Ascending aorta (tissue), 2 donors: ENCODE data around the gene PLIN1. TPM values are rescaled to one million over a fixed set of nuclear protein-coding genes. Genes with fewer than 3 reads are reported as not detected.
A peak's percentile ranks its signal among the peaks of the same experiment; 100 is the strongest.

Experiments used
- DNase-seq, 2 donors: peaks; one replicate each; pipeline ENCODE4 v3.0.0-alpha.2; 2019; ENCODE audit warnings: low spot score in 2 of 2
- H3K27ac ChIP-seq, 2 donors: fragments of 200-600 bp; sonication (generic); one replicate each; pipeline ENCODE4 v1.5.1; 2016 to 2017; ENCODE audit warnings: mild to moderate bottlenecking in 1 of 2
- H3K27me3 ChIP-seq: fragments of 200-600 bp; sonication (generic); one replicate; pipeline ENCODE4 v1.5.1; 2017
- H3K36me3 ChIP-seq, 2 donors: fragments of 200-600 bp; sonication (generic); one replicate each; pipeline ENCODE4 v1.5.1; 2016
- H3K4me1 ChIP-seq, 2 donors: fragments of 200-600 bp; sonication (generic); one replicate each; pipeline ENCODE4 v1.5.1; 2016 to 2017; ENCODE audit warnings: mild to moderate bottlenecking in 1 of 2
- H3K4me3 ChIP-seq, 2 donors: fragments of 200-600 bp; sonication (generic); one replicate each; pipeline ENCODE4 v1.5.1; 2016 to 2017; ENCODE audit warnings: mild to moderate bottlenecking in 1 of 2
- H3K9me3 ChIP-seq, 2 donors: fragments of 200-600 bp; sonication (generic); one replicate each; pipeline ENCODE4 v1.5.1; 2016
- CTCF ChIP-seq, 3 experiments: fragments of 200-600 bp in 2 of 3; fragments of 450-650 bp in 1 of 3; sonication (generic) in 2 of 3; IDR thresholded peaks; one replicate each; pipeline ENCODE4 v1.5.1; 2016 to 2019; ENCODE audit warnings: antibody characterized with exemption in 3 of 3, mild to moderate bottlenecking in 1 of 3, moderate library complexity in 1 of 3
- intact Hi-C: fragments of 100-400 bp; cut with DNase I; formaldehyde crosslinking; loops from one replicate; pipeline ENCODE4 v1.15.1; 2023
- total RNA-seq: library from RNA; depleted of rRNA; stranded (reverse); fragments of >200 nt; gene quantifications from one replicate; pipeline ENCODE4 v1.1.0, GENCODE V29; 2016

The PLIN1 gene
- total RNA-seq, 1 donor from 2014 or later = 39.3 TPM

- peak in 1 of 2 donors; percentile 3 for DNase-seq
- intact Hi-C loops = loop anchor here (10.0 kb wide), 2 partner anchors 437 to 567 kb away; partner anchors contain the start of genes CIB1, GDPGP1 and IDH2
- H3K4me3 ChIP-seq = no peak overlapping the region
- H3K36me3 ChIP-seq = no peaks in the 10 kb centered on the region
- H3K9me3 ChIP-seq = no peaks in the 10 kb centered on the region
- peaks cover 17 to 26% of the 10 kb centered on the region in 2 donors for H3K4me1 ChIP-seq
- no peak overlapping the region for H3K27ac ChIP-seq
- H3K27me3 ChIP-seq = no peaks in the 10 kb centered on the region
- no peak for TF ChIP-seq CTCF (IDR thresholded peaks at IDR 0.05)
Observed at GRCh38 chr15:89668171-89668570, 11.0 kb downstream of the PLIN1 start.

DNA sequence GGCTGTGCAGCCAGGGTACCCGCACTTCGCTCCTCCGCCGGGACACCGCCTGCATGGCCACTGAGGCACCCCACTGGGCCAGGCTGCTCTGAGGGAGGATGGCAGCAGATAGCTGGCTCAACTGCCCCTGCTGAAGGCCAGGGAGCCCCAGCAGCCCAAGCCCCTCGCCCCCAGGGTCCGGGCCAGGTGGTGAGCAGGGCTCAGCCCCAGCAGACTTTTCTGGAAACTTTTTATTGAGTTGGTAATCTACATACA, 11.5 kb downstream of the PLIN1 start:
- H3K9me3 ChIP-seq = no peaks in the 10 kb centered on the region
- intact Hi-C loops = loop anchor here (10.0 kb wide), 2 partner anchors 437 to 567 kb away; partner anchors contain the start of genes CIB1, GDPGP1 and IDH2
- peaks cover 15 to 26% of the 10 kb centered on the region in 2 donors for H3K4me1 ChIP-seq
- H3K4me3 ChIP-seq = no peak overlapping the region
- H3K36me3 ChIP-seq = no peaks in the 10 kb centered on the region
- DNase-seq = no peak
- H3K27ac ChIP-seq = peak overlapping the region; percentile 19 to 96
- no peak for TF ChIP-seq CTCF (IDR thresholded peaks at IDR 0.05)
- H3K27me3 ChIP-seq = no peaks in the 10 kb centered on the region

GRCh38 chr15:89666858-89667705, 12.1 kb downstream of the PLIN1 start:
- TF ChIP-seq CTCF (IDR thresholded peaks at IDR 0.05) = no peak
- Histone ChIP-seq H3K27me3 (no peaks in the 10 kb centered on the region), H3K9me3 (no peaks in the 10 kb centered on the region), H3K4me1 (peaks cover 15 to 26% of the 10 kb centered on the region in 2 donors), H3K4me3 (no peak overlapping the region), H3K36me3 (no peaks in the 10 kb centered on the region), H3K27ac (peak overlapping the region; percentile 96 to 98)
- DNase-seq = peak in 1 of 2 donors; percentile 54
- intact Hi-C loops = loop anchor here (1.0 to 10.0 kb wide), 3 partner anchors 13 to 568 kb away; partner anchors contain the start of genes CIB1, GDPGP1 and IDH2

DNA sequence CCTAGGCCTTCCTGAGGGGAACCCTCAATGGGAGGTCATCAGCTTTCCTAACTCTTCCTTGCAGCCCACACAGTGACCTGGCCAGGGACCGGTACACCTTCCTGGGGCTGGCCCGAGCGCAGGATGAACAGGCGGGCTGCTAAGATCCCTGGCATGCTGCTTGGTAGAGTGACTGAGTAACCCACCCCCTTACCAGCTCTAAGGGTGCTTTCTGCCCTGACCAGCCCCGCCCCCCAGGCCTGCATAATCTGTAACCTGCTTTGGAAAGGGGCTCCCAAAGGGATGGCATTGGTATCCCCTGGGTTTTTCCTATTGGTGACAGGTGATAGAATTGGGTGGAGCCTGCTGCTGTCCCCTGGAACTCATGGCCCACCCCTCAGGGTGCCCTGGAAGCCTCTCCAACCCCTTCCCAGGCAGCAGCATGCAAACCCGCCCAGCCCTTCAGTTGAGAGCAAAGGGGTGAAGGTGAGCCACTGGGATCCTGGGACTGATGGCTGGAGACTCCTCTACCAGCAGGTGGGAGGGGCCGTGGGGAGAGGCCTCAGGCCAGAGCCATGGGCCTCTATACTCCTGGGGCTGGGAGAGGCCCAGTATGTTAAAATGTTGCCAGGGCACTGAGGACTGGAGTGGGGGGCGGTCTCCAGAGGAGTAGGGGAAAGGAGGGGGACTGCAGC, 12.8 kb downstream of the PLIN1 start:
- no peaks in the 10 kb centered on the region for H3K27me3 ChIP-seq
- peaks cover 9 to 23% of the 10 kb centered on the region in 2 donors for H3K4me1 ChIP-seq
- intact Hi-C loops = loop anchor here (1.0 to 10.0 kb wide), 3 partner anchors 14 to 568 kb away; partner anchors contain the start of genes CIB1, GDPGP1 and IDH2
- DNase-seq = no peak
- H3K9me3 ChIP-seq = no peaks in the 10 kb centered on the region
- H3K4me3 ChIP-seq = peak overlapping the region in 1 of 2 donors; percentile 55
- H3K36me3 ChIP-seq = no peaks in the 10 kb centered on the region
- peak overlapping the region; percentile 96 to 98 for H3K27ac ChIP-seq
- TF ChIP-seq CTCF (IDR thresholded peaks at IDR 0.05) = no peak

DNA sequence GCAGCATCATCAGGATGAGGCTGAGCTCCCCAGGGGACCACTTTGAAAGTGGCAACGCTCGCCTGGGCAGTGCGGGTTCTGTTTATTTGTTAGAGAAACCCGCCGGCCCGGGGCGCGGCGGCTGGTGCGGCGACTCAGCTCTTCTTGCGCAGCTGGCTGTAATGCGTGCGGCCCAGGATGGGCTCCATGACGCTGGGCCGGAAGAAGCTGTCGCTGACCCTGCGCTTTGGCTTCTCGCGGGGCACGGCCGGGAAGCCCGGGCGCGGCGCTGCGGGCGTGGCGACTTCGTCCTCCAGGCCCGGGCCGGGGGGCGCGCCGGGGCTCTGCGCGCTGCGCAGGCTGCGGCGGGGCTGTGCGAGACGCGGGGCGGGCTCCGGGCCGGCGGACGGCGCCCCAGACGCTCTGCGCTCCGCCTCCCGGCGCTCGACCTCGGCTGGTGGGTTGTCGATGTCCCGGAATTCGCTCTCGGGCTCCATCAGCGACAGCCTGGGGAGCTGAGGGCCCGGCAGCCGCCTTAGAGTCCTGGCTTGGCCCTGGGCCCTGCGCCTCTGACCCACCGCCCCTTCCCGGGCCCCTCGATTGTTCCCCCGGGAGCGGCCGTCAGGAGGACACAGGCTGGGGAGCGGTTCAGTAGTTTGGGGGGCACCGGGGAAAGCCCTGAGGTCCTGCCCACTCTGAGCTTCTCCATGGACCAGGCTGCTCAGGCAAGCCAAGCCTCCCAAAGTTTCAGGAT, 13.6 kb downstream of the PLIN1 start:
- H3K27ac ChIP-seq = peak overlapping the region; percentile 96 to 98
- no peaks in the 10 kb centered on the region for H3K9me3 ChIP-seq
- H3K4me3 ChIP-seq = peak overlapping the region; percentile 32 to 55
- H3K27me3 ChIP-seq = no peaks in the 10 kb centered on the region
- H3K4me1 ChIP-seq = peaks cover 8 to 20% of the 10 kb centered on the region in 2 donors
- no peaks in the 10 kb centered on the region for H3K36me3 ChIP-seq
- intact Hi-C loops = loop anchor here (1.0 to 10.0 kb wide), 3 partner anchors 15 to 569 kb away; partner anchors contain the start of genes CIB1, GDPGP1 and IDH2
- TF ChIP-seq CTCF (IDR thresholded peaks at IDR 0.05) = no peak
- DNase-seq = peak in 1 of 2 donors; percentile 84
